ENCODE measurements around the gene FIS1.
"Not testable (repeated sequence)": the region's sequence is repeated elsewhere in the genome, so short reads cannot be mapped to it uniquely, and the experiment has no call there.

FIS1 gene

DNA sequence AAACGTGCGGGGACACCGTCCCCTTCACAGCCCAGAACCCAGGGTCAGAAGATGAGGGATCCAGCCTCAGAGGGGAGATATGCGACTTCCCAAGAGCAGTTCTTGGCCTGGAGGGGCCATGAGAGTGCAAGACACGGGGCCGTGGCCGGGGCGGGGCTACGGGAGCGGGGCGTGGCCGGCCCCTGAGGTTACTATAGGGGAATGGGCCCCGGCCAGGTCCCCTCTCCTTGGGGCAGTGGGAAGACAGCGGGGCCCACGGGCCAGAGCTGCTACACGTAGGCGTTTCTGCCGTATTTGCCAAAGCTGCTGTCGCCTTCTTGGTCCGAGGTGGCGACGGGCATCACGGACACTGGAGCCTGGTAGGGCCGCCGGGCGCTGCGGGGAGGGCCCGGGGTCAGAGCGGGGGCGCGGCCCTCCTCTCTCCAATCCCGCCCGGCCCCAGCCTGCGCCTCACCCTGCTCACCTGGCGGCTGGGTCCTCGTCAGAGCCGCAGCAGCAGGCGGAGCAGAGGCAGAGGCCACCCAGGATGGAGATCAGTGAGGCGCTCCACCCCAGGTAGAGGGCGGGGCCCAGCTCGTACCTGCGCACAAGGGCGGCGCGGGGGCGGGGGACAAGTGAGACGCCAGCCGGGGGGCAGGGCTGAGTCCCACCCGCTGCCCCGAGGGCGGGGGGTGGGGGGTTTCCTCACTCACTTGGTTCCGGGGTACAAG, 12.6 kb downstream of the FIS1 start:
- peak; percentile 44 for DNase-seq

GRCh38 chr7:101231644-101232043, 13.2 kb downstream of the FIS1 start:
- no peak for DNase-seq

DNA sequence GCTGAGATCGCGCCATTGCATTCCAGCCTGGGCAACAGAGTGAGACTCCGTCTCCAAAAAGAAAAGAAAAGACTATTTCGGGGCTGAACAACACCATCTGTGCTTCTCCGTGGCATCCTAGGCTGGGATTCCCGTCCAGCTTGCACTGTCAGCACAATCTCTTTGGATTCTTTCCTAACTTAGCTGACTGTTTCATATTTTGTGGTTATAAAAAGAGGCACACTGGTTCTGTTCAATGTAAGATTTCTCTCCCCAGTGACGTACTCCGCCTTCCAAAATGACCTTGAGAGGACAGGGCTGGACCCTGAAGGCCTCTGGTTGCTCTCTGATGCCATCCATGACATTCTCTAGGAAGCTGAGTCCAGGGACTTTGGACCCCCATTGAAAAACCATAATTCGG, 18.2 kb downstream of the FIS1 start:
- no peak for DNase-seq

GRCh38 chr7:101225650-101226049, 19.2 kb downstream of the FIS1 start:
- no peak for DNase-seq

GRCh38 chr7:101223528-101223927, 21.4 kb downstream of the FIS1 start:
- DNase-seq: no peak

- no peak for DNase-seq
These were observed 22.5 kb downstream of the FIS1 start for GRCh38 chr7:101222275-101222830.

DNA sequence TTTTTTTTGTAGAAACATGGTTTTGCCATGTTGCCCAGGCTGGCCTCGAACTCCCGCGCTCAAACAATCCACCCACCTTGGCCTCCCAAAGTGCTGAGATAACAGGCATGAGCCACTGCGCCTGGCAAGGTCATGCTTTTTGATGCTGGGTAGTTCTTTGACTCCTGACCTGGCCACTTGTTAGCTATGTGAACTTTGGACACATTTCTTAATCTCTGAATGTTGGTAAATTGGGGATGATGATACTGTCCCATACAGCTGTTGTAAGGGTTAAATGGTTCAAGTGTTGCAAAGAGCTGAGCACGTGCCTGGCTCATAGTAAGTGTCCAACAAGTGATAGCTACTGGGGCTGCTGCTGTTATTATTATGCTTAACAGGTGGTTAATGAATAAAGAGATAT, 24.6 kb downstream of the FIS1 start:
- no peak for DNase-seq

DNA sequence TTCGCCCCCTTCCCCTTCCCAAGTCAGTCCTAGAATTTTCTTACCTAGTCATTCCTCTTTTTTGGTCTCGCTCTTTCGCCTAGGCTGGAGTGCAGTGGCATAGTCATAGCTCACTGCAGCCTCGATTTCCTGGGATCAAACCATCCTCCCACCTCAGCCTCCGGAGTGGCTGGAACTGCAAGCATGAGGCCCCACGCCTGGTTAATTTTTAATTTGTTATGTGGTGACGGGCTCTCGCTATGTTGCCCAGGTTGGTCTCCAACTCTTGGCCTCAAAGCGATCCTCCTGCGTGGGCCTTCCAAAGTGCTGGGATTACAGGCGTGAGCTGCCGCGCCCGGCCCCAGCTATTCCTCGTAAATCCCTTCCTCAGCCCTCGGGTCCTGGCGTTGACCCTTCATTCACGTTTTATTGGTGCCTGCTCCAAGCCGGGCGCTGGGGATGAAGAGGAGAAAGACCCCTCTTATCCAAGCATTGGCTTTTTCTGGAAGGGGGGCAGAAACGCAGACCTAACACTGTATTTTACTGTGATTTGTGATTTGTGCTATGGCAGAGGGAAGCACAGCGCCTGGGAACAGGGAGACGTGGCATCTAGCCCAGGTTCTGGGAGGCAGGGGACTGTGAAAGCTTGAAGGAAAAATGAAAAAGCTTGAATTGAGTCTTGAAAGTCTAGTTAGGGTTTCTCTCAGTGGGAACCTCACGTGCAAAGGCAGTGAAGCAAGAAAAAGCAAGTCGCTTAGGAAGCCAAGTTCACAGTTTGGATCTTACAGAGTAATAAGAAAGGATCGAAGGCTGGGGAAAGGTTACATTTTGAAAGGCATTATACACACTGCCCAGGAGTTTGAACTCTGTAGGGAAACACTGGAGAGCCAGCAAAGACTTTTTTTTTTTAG, 26.4 kb downstream of the FIS1 start:
- DNase-seq: no peak

GRCh38 chr7:101217388-101218235, 27.3 kb downstream of the FIS1 start, which contains the start of the genes PLOD3 and ZNHIT1:
Gene PLOD3 (minus strand): TSS chr7:101217581. CDS start chr7:101217274, 307 bp downstream.
Gene ZNHIT1 (plus strand): TSS chr7:101218165. CDS start chr7:101218196, 31 bp downstream.
- peak; percentile 95 for DNase-seq

DNA sequence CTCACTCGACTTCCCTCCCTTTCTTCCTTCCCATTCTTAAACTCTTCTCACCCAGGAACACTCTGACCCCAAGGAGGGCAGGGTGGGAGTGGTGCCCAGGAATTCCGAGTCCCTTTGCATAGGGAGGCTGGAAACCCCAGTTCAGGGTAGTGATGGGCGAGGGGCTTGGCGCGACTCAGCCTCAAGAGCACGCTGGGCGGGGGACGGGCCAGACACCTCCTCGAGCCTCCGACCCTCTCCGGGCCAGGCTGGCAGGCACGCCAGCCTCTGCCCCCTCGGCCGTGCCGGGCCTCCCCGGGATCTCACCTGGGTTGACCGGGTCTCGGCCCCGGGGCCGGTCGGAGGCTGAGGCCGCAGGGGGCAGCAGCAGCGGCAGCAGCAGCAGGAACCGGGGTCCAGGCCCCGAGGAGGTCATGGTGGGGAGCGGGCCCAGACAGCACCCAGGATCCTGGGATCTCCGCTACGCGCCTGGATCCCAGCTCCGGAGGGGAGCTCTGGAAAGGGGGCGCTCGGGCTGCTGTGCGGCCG, 28.0 kb downstream of the FIS1 start:
- no peak for DNase-seq

DNA sequence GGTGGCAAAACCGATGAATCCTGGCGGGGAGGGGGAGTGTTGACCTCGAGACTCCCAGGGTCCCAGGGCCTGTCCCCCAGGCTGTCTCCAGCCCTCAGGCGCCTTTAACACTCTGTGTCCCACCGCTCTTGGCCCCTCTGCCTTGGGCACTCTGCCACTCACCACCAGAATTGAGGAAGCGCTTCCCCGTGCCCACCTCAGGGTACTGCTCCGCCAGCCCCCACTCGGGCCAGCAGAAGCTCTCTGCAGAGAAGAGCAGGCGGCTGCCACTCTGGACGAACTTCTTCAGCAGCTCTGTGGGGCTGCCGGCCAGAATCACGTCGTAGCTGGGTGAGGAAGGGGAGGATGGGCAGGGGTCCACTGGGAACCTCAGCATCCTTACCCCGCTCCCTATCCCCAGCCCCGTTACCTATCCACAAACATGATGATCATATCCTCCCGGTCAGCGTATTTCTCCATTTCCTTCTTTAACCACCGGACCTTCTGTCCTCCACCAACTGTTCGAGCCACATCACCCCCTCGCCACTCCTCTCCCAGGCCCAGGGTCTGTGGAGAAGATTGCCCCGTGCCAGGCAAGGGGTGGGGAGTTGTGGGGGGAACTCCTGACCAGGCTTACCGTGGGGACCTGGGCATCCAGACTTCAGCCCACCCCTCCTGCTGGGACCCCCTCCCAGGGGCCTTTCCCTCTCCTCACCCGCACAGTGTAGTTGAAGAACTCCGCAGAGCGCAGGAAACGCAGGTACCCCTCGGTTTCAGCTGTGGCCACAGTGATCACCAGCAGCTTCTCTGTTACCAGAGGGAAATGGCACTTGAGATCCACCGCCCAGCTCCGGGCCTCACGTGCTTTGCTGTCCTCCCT, 28.7 kb downstream of the FIS1 start:
- no peak for DNase-seq

DNA sequence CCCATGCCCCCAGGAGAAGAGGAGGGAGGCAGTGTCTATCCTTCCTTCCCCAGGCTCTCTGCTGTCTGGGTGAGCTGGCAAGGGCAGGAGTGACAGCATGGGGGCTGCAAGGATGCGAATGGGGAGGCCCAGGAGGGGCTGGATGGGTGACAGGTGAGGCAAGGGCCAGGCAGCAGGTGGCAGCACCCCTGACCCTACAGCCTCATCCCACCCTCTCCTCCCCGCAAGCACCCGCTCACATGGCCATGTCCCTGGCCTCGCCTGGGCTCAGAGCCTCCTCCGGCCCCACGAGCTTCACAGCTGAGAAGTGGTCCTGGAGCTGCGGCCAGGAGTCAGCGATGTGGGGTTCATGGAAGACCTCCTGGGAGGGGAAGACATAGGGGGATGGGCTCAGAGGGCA, 32.9 kb downstream of the FIS1 start:
- DNase-seq: no peak

- no peak for DNase-seq
These were observed 33.4 kb downstream of the FIS1 start for GRCh38 chr7:101211501-101211900.

GRCh38 chr7:101210143-101210542, 34.7 kb downstream of the FIS1 start:
- DNase-seq: no peak

DNA sequence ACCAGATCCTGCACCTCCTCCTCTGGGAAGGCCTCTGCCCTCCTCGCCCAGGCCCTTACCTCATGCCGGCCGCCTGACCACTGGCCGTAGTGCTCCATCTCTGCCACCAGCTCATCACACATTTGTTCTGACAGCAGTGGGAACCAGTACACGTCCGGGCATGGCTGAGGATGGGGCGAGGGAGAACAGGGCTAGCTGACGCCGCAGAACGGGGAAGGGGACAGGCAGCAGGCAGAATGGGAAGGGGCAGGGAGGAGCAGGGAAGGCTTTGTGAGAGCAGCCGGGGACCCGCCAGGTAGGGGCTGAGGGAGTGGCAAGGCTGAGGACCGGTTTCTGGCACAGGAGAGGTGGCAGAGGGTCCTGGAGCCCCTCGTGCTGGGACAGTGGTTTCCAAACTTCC, 36.1 kb downstream of the FIS1 start:
- no peak for DNase-seq

- DNase-seq: no peak
These were observed 37.4 kb downstream of the FIS1 start for GRCh38 chr7:101207459-101207858.

GRCh38 chr7:101206665-101207042, 38.2 kb downstream of the FIS1 start:
- no peak for DNase-seq

DNA sequence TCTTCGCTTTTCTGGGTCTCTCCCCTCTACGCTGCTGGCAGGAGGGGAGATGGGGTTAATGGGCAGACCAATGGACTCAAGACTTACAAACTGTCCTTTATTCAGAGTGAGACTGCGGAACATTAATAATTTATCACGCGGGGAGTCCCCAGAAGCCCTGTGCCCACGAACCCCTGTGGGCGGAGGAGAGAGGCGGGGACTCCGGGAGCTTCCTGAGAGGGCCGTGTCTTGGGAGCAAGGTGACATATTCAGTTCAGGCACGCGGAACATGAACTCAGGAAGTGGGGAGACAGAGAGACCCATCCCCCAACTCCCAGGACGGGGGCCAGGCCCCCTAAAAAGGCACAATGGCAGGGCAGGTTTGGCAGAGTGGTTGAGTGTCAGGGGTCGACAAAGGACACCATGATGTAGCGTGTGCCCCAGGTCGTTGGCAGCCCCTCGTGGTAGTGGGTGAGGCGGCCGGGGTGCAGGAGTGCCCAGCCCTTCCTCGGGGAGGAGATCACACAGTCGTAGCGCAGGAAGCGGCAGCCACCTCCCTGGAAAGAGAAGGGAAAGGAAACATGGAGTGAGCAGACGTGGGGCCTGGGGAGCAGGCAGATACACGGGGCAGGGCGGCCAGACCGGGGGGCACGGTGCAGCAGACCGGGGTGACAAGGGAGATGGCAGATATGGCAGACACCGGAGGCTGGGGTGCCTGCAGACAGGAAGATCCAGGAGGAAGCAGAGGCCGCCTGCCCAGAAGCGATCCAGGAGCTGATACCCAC, 38.8 kb downstream of the FIS1 start:
- no peak for DNase-seq

DNA sequence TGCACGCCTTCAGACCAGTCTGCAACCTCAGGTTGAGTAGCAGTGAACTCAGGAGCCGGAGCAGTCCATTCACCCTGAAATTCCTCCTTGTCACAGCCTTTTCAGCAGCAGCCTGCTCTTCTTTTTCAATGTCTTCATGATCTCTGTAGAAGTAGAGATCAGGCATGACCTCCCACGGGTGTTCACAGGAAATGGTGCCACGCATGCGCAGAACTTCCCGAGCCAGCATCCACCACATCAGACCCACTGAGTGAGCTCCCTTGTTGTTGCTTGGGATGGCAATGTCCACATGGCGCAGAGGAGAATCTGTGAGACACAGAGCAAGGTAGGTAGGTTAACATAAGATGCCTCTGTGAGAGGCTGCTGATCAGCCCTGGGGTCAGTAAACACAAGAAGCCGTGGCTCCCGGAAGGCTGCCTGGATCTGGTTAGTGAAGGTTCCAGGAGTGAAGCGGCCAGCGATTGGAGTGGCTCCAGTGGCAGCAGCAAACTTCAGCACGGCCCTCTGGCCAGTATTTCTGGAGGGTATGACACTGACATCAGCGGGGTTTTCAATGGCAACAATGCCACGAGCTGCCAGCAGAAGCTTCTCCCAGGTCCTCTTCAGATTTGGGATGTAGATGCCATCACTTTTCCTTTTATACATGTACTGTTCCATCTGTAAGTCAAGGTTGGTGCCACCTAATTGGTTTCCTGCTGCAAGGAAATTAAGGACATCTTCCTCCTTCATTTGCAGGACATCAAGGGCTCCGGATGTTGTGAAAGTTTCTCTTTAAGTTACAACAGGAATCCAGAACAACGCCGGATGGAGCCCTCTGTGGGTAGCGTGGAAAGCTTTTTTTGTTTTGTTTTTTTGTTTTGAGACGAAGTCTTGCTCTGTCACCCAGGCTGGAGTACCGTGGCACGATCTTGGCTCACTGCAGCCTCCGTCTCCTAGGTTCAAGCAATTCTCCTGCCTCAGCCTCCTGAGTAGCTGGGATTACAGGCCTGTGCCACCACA, 40.8 kb downstream of the FIS1 start:
- not testable (repeated sequence) for DNase-seq

DNA sequence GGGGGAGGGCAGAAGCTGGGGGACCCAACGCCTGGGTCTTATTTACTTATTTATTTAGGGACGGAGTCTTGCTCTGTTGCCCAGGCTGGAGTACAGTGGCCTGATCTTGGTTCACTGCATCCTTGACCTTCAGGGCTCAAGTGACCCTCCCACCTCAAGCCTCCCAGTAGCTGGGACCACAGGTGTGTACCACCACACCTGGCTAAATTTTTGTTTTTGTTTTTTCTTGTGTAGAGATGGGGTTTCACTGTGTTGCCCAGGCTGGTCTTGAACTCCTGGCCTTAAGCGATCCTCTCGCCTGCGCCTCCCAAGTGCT, 42.3 kb downstream of the FIS1 start:
- no peak for DNase-seq

Measured in DMS153 (cell line).